ENCODE measurements around the gene MRPS6. TPM values are rescaled to one million over a fixed set of nuclear protein-coding genes. Genes with fewer than 3 reads are reported as not detected.

Gene MRPS6
- total RNA-seq, 2 donors from 2014 or later: 27.9 to 30.9 TPM

GRCh38 chr21:34094949-34095348 is 21.6 kb downstream of the MRPS6 start:
- Histone ChIP-seq H3K4me1 (ENCODE audit: control insufficient read depth in 1 of 2, low read depth in 2 of 2) (peaks cover 38 to 88% of the 10 kb centered on the region in 2 donors), H3K27me3 (replicated peaks; ENCODE audit: insufficient read depth) (no peaks in the 10 kb centered on the region), H3K27ac (no peak overlapping the region), H3K36me3 (peaks cover 19% of the 10 kb centered on the region), H3K4me3 (no peak overlapping the region), H3K9me3 (no peaks in the 10 kb centered on the region)
- TF ChIP-seq, protein P1, sequence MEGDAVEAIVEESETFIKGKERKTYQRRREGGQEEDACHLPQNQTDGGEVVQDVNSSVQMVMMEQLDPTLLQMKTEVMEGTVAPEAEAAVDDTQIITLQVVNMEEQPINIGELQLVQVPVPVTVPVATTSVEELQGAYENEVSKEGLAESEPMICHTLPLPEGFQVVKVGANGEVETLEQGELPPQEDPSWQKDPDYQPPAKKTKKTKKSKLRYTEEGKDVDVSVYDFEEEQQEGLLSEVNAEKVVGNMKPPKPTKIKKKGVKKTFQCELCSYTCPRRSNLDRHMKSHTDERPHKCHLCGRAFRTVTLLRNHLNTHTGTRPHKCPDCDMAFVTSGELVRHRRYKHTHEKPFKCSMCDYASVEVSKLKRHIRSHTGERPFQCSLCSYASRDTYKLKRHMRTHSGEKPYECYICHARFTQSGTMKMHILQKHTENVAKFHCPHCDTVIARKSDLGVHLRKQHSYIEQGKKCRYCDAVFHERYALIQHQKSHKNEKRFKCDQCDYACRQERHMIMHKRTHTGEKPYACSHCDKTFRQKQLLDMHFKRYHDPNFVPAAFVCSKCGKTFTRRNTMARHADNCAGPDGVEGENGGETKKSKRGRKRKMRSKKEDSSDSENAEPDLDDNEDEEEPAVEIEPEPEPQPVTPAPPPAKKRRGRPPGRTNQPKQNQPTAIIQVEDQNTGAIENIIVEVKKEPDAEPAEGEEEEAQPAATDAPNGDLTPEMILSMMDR (IDR thresholded peaks at IDR 0.05): no peak
- no peak for ATAC-seq (ENCODE audit: insufficient number of reproducible peaks, low FRiP score, low read depth)
- DNase-seq (ENCODE audit: low spot score): no peak

GRCh38 chr21:34097442-34097841 is 24.1 kb downstream of the MRPS6 start:
- TF ChIP-seq, protein P1 (IDR thresholded peaks at IDR 0.05): no peak
- Histone ChIP-seq H3K36me3 (peaks cover 19% of the 10 kb centered on the region), H3K4me1 (ENCODE audit: control insufficient read depth in 1 of 2, low read depth in 2 of 2) (peaks cover 44 to 91% of the 10 kb centered on the region in 2 donors), H3K9me3 (no peaks in the 10 kb centered on the region), H3K27me3 (replicated peaks; ENCODE audit: insufficient read depth) (no peaks in the 10 kb centered on the region), H3K27ac (no peak overlapping the region), H3K4me3 (no peak overlapping the region)
- ATAC-seq (ENCODE audit: insufficient number of reproducible peaks, low FRiP score, low read depth) (no peak), DNase-seq (ENCODE audit: low spot score) (no peak)

DNA sequence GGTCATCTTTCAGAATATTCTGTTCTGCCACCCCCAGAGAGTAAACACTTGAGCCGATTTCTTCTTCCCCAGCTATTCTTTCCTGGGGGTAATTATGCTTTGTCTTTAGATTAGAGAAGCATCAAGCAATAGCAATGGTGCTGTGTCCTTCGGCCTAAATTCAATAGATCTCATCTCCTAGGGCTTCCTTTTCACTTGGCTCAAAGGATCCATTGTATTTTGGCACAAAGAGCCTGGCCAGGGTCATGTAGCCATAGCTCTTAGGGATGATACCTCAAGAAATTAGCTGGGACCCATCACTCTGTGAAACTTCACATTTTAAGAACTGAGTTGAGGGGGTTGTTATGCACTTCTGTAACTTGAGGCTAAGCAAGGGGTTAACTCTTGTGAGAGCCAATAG is 27.0 kb downstream of the MRPS6 start:
- Histone ChIP-seq H3K27ac (peak overlapping the region; percentile 26 to 33), H3K4me3 (no peak overlapping the region), H3K27me3 (replicated peaks; ENCODE audit: insufficient read depth) (no peaks in the 10 kb centered on the region), H3K4me1 (ENCODE audit: control insufficient read depth in 1 of 2, low read depth in 2 of 2) (peaks cover 36 to 93% of the 10 kb centered on the region in 2 donors), H3K36me3 (peaks cover 14% of the 10 kb centered on the region), H3K9me3 (no peaks in the 10 kb centered on the region)
- DNase-seq (ENCODE audit: low spot score) (no peak), ATAC-seq (ENCODE audit: insufficient number of reproducible peaks, low FRiP score, low read depth) (no peak)
- TF ChIP-seq, protein P1 (IDR thresholded peaks at IDR 0.05): no peak

- Histone ChIP-seq H3K27ac (peak overlapping the region; percentile 26 to 33), H3K4me3 (no peak overlapping the region), H3K36me3 (peaks cover 10% of the 10 kb centered on the region), H3K9me3 (no peaks in the 10 kb centered on the region), H3K27me3 (replicated peaks; ENCODE audit: insufficient read depth) (no peaks in the 10 kb centered on the region), H3K4me1 (ENCODE audit: control insufficient read depth in 1 of 2, low read depth in 2 of 2) (peaks cover 36 to 98% of the 10 kb centered on the region in 2 donors)
- TF ChIP-seq, protein P1 (IDR thresholded peaks at IDR 0.05): no peak
- DNase-seq (ENCODE audit: low spot score): no peak
- no peak for ATAC-seq (ENCODE audit: insufficient number of reproducible peaks, low FRiP score, low read depth)
Measured at GRCh38 chr21:34100790-34101189, 27.4 kb downstream of the MRPS6 start.

DNA sequence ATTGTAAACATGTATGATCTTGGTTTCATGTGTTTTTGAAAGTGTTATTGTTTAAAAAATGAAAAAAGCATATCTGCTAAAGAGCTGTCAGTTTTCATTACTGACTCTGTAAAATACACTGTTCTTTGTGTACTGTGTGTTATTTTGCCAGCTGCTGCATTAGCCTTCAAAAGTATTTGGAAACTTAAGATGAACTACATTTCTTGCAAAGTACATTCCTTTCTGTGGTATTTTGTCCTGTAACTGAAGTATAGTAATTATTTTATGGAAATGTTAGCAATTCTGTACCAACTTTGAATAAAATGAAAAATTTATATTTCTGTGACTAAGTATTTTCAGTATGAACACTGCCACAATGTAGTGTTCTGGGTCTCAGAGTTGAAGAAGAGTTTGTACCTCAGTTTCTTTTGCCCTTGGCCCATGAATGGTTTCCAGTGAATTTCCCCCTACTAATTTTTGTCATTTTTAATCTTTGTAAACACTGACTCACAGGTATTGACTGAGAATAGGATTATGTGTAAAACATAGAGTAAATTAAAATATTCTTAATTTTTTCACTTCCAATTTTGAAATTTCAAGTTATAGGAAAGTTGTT is 32.7 kb downstream of the MRPS6 start:
- no peak overlapping the region for H3K4me3 ChIP-seq
- no peak for ATAC-seq (ENCODE audit: insufficient number of reproducible peaks, low FRiP score, low read depth)
- no peak overlapping the region for H3K27ac ChIP-seq
- TF ChIP-seq, protein P1 (IDR thresholded peaks at IDR 0.05): no peak
- DNase-seq (ENCODE audit: low spot score): no peak
- H3K36me3 ChIP-seq: no peaks in the 10 kb centered on the region
- peaks cover 19 to 74% of the 10 kb centered on the region in 2 donors for H3K4me1 ChIP-seq (ENCODE audit: control insufficient read depth in 1 of 2, low read depth in 2 of 2)
- H3K9me3 ChIP-seq: no peaks in the 10 kb centered on the region
- H3K27me3 ChIP-seq (replicated peaks; ENCODE audit: insufficient read depth): no peaks in the 10 kb centered on the region

Measured in thoracic aorta (tissue), 2 donors.